GM18868 (cell line): Measurements from ENCODE around the gene DRC7.
"Not testable (repeated sequence)": the region's sequence is repeated elsewhere in the genome, so short reads cannot be mapped to it uniquely, and the experiment has no call there.

Experiments used
- ATAC-seq: cut with Tn5 transposase; IDR thresholded peaks from one replicate; pipeline ENCODE4 v1.9.1; 2021; ENCODE audit warnings: mild to moderate bottlenecking, moderate library complexity; ENCODE audit not compliant: unreplicated experiment

DRC7 gene

DNA sequence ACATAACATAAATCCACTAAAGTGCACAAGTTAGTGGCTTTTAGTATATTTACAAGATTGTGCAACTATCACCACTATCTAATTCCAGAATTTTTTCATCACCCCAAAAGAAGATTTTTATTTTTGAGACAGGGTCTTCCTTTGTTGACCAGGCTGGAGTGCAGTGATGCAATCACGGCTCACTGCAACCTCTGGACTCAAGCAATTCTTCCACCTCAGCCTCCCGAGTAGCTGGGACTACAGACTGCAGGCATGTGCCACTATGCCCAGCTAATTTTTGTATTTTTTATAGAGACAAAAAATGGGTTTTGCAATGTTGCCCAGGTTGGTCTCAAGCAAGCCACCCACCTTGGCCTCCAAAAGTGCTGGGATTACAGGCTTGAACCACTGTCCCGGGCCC, 15.1 kb downstream of the DRC7 start:
- no peak for ATAC-seq

DNA sequence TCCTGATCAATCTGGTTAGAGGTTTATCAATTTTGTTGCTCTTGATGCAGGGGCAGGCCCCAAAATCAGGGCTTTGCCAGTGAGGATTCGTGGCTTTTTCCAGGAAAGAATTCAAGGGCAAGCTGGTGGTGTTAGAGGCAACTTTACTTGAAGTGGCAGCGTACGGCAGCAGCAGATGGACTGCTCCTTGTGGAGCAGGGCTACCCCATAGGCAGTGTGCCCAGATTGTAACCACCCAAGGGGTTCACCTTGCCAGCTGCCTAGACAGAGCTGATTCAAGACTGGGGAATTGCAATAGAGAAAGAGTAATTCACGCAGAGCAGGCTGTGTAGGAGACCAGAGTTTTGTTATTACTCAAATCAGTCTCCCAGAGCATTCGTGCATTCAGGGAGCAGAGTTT, 16.7 kb downstream of the DRC7 start:
- ATAC-seq = no peak

DNA sequence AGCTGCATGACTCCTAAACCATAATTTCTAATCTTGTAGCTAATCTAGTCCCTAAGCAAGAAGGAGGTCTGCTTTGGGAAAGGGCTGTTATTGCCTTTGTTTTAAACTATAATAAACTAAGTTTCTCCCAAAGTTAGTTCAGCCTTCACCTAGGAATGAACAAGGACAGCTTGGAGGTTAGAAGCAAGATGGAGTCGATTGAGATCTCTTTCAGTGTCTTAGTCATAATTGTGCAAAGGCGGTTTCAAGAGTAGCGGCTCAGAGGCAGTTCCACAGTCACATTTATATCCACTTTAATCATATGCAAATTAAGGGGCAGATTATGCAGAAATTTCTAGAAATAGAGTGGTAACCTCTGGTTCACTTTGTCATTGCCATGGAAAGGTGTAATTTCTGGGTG, 17.4 kb downstream of the DRC7 start:
- no peak for ATAC-seq

DNA sequence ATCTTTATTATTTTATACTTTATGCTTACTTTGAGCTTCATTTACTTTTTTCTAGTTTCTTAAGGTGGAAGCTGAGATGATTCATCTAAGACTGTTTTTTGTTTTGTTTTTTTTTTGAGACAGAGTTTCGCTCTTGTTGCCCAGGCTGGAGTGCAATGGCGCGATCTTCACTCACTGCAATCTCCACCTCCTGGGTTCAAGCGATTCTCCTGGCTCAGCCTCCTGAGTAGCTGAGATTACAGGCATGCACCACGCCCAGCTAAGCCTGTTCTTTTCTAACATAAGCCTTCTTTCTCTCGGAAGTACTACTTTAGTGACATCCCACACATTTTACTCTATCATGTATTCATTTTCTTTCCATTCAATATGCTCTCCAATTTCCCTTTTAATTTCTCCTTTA, 18.0 kb downstream of the DRC7 start:
- not testable (repeated sequence) for ATAC-seq

DNA sequence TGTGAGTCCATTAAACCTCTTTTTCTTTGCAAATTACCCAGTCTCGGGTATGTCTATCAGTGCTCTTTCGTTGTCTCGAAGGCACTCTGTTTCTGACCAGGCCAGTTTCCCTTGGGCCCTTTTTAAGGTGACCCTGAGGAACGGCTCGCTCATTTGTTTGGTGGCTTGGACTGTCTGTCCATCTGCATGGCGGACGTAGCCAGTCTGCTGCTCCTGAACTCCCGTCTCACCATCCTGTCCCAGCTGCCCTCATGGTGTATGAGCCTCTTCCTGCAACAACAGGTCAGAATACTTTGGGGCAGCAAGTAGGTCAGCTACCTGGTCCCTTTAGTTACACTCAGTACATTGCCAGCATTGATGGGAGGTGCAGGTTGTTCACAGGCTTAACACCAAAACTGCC, 19.0 kb downstream of the DRC7 start:
- no peak for ATAC-seq

DNA sequence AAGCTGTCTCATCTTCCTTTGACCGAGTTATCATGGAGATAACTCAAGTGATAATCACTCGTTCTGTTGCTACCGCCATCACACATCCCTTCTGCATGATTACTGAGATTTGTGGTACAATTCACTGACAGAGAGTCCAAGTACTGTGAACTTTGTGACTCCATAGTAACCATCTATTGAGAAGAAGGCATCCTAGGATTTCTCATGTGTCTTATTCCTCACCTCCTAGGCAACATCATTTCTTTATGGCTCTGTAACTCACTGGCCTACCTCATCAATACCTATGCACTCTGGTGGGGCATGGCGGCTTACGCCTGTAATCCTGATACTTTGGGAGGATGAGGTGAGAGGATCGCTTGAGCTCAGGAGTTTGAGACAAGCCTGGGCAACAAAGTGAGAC, 19.4 kb downstream of the DRC7 start:
- ATAC-seq = no peak

DNA sequence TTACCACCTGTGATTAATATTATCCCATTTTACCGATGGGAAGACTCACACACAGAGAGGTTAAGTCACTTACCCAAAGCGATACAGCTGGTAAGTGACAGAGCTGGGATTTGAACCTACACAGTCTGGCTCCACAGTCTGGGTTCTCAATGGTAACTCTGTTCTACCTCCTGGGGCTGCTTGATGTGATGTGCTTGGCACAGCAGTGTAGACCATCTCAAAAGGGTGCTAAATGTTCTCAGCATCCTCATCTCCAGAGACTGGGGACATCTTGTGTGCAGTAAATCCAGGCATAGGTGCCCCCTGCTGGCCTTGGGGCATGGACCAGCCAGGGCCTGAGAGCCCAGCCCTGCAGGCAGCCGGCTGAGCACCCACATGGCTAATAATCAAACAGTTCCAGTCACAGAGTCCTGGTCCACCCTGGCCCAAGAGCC, 25.6 kb downstream of the DRC7 start:
- peak; percentile 45 for ATAC-seq

DNA sequence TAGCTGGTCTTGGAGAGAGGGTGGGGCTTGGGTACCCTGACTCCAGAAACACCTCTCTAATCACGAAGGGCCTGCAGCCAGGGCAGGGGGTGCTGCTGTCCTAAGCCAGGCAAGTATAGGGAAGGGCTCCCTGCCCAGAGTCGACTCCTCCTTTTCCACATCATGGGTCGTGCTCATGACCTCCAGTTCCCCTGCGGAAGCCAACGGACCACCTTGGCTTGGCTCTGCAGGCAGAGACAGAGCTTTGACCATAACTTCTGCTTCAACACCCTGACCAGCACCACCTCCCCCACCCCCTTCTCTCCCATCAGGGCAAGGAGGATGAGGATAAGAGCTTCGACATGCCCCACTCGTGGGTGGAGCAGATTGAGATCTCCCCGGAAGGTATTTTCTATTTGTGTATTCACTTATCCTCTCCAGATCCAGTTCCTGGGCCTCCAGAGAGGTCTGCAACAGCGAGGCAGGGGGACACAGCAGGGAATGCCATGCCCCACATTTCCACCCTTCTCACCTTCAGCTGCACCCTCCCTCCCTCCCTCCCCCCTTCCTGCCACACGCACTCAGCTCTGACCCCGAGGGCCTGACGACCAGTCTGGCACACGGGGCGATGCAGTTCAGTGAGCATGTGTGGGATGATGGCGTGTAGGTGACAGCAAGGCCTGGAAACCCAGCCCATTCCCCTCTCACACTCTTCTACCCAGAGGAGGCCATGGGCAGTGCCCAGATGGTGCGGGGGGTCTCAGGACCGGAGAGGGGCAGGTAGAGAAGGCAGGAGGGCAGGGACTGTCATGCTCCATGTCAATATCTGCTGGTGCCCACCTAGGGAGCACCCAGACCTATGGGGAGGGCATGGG, 27.0 kb downstream of the DRC7 start:
- no peak for ATAC-seq

DNA sequence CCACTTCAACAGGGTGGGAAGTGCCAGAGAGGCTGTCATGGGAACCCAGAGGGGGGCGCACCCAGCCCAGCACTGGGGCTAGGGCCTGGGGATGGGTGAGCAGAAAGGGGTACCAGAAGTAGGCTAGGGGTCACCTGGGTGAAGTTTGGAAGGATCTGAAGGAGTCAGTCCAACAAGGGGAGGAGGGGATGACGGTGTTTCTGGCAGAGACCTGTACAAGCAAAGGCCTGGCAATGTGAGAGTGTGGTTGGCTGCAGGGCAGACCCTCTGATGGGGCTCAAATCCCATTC, 27.5 kb downstream of the DRC7 start:
- ATAC-seq = no peak

DNA sequence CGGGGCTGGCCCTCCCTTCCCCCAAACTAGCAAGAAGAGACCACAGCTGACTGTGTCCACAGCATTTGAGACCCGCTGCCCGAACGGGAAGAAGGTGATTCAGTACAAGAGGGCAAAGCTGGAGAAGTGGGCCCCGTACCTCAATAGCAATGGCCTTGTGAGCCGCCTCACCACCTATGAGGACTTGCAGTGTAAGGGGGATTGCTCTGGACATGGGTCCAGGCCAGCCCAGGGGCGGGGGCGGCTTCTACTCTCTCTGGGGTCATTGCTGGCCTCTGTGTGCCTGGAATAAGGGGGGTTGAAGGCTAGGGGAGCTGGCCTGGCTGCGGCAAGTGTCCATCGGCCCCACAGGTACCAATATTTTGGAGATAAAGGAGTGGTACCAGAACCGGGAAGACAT, 28.0 kb downstream of the DRC7 start:
- ATAC-seq = no peak

DNA sequence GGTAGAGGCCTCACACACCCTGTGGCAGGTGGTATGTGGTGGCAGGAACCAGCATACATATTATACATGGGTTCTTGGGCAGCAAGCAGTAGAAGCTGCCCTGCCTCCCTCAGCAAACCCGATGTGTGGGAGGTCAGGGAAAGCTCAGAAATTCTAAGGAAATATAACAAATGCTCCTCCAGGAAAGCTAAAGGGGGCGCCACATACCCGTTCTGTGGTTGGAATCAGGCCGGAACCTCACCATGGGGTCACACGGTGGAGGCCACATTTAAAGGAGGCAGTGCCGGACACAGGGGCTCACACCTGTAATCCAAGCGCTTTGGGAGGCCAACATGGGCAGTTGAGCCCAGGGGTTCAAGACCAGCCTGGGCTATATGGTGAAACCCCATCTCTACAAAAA, 28.6 kb downstream of the DRC7 start:
- no peak for ATAC-seq

DNA sequence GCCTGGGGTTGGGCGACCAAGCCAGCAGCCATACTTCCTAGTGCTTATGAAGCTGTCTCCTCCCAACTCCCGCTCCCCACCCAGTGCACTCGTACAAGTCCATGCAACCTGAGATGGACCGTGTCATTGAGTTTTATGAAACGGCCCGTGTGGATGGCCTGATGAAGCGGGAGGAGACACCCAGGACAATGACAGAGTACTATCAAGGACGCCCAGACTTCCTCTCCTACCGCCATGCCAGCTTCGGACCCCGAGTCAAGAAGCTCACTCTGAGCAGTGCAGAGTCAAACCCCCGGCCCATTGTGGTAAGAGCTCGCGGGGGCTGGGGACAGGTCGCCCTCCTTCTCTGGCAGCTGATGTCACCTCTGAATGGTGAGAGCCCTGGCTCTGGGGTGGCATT, 29.9 kb downstream of the DRC7 start:
- ATAC-seq = no peak

DNA sequence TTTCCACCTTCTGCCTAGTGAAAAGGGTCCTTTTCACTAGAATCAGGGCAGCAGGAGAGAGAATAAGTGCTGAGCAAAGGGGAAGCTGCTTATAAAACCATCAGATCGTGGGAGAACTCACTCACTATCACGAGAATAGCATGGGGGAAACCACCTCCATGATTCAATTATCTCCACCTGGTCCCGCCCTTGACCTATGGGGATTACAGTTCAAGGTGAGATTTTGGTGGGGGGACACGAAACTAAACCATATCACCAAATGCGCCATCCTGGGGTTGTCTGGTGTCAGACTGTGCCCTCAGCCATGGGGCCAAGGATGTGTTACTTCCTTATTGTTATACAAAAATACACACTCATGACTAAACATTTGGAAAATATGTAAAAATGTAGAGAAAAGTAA, 30.5 kb downstream of the DRC7 start:
- no peak for ATAC-seq

DNA sequence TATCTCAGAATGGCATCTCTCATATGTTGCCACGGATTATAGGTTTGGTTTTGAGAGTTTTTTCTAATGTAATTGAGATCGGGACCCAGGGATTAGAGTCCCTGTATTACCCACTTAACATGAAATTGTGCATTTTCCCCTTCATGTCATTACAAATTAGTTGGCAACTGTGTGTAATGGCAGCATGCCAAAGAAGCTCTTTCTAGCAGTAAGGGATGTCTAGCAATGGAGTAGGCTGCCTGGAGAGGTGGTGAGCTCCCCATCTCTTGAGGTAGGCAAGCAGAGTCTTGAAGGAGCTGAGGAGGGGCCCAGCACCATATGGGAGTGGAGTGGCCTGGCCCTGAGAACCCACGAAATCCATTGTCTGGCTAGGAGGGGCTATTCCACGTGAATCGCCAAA, 30.9 kb downstream of the DRC7 start:
- no peak for ATAC-seq

DNA sequence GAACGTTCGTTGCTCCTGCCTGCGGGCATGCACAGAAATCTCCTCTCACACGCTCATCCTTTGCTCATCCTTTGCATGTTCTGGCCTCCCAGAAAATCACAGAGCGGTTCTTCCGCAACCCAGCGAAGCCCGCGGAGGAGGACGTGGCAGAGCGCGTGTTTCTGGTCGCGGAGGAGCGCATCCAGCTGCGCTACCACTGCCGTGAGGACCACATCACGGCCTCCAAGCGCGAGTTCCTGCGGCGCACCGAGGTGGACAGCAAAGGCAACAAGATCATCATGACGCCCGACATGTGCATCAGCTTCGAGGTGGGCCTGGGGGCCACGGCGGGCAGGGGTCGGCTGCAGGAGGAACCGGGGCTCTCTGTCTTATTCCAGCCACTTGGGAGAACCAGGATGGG, 31.4 kb downstream of the DRC7 start:
- ATAC-seq = no peak

DNA sequence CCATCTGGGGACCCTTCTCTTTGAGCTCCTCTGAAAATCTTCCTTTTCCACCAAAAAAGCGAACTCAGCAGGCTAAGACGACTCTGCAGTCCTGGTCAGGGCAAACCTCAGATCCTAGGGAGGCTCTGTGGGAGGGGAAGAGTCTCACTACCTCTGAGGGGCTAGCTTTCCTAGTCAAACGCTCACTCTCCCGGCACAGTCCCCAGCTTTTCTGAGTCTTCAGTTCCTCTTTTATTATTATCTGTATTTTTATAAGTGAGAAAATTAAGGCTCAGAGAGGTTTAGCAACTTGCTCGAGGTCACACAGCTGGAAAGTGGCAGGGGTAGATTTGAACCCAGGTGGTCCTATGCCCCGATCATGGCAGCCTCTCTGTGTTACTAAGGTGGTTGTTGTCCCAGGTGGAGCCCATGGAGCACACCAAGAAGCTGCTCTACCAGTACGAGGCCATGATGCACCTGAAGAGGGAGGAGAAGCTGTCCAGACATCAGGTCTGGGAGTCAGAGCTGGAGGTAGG, 31.9 kb downstream of the DRC7 start:
- ATAC-seq = no peak

DNA sequence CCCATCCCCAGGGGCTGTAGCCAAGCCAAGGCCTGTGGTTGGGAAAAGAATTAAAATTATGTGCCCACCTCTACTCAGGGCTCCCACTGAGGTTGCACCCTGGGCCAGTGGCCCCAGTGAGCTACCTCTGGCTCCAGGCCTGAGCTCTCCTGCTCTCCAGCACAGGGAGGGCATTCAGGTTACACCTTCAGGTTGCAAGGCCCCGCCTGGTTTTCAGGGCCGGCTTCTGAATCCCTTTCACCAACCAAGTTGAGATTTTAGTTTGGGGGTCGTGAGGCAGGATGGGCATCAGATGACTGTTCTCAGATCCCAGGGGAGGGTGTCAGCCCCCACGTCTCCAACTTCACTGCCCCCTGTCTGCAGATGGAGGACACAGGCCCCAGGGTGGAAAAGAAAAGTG, 33.0 kb downstream of the DRC7 start:
- ATAC-seq = no peak

DNA sequence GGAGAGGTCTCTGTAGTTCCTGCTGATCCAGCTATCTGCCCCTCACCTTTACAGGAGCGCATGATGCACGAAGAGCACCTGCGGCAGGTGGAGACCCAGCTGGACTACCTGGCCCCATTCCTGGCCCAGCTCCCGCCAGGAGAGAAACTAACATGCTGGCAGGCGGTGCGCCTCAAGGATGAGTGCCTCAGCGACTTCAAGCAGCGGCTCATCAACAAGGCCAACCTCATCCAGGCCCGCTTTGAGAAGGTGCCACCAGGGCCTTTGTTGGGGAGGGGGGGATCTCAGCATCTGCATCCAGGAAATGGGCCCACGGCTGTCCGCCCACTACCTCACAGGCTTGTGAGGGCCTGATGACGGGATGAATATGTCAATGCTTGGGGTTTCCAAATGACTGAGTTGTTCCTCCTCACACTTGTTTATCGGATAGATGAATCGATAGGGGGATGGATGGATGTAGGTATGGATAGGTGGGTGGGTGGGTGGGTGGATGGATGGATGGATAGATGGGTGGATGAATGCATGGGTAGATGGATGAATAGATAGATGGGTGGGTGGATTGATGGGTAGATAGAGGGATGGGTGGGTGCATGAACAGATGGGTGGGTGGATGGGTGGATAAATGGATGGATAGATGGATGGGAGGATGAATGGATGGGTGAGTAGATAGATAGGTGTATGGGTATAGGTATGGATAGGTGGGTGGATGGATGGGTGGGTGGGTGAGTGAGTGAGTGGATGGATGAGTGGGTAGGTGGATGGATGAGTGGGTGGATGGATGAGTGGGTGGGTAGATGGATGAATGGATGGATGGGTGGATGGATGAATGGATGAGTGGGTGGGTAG, 34.0 kb downstream of the DRC7 start:
- no peak for ATAC-seq

DNA sequence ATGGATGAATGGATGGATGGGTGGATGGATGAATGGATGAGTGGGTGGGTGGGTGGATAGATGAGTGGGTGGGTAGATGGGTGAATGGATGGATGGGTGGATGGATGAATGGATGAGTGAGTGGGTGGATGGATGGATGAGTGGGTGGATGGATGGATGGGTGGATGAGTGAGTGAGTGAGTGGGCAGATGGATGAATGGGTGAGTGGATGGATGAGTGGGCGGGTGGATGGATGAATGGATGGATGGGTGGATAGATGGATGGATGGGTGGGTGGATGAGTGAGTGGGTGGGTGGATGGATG, 34.5 kb downstream of the DRC7 start:
- ATAC-seq = no peak

DNA sequence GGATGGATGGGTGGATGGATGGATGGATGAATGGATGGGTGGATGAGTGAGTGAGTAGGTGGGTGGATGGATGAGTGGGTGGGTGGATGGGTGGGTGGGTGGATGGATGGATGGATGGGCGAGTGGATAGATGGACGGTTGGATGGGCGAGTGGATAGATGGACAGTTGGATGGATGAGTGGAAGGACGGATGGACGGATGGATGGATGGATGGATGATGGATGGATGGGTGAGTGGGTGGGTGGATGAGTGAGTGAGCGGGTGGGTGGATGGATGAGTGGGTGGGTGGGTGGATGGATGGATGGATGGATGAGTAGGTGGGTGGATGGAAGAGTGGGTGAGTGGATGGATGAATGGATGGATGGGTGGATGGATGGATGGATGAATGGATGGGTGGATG, 35.2 kb downstream of the DRC7 start:
- ATAC-seq = not testable (repeated sequence)

DNA sequence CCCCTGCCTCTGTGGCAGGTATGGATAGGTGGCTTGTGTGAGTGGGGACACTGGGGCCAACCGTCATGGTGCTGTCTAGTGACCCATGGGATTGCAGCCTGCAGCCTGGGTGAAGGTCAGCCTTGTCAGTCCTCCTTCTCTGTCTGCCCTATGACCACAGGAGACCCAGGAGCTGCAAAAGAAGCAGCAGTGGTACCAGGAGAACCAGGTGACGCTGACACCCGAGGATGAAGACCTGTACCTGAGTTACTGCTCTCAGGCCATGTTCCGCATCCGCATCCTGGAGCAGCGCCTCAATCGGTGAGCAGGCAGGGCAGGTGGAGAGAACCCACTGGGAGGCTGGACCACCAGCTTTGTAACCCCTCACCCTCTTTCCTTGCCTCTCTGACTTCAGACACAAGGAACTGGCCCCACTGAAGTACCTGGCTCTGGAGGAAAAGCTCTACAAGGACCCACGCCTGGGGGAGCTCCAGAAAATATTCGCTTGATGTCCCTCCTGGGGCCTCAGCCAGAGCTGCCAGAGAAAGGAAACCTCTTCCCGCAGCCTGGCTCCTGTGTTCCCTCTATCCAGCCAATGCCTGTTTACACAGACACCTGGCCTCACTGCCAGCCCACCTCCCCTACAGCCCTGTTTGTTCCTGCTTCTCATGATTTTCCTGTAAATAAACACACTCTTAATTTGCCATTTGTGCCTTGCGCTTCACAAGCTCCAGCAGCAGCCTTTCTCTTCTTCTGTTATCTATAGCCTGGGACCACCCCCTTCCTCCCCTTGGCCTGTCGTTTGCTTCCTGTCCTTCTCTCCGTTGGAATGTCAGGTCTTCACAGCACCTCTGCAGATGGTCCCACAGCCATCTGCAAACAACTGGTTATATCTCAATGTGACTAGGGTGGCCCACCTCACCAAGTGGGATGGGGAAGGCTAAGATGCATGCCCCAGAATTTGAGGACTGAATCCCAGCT, 36.4 kb downstream of the DRC7 start:
- no peak for ATAC-seq
